ENCODE data around the gene TNFSF11. TPM values are rescaled to one million over a fixed set of nuclear protein-coding genes. Genes with fewer than 3 reads are reported as not detected.

The TNFSF11 gene
- total and polyA plus RNA-seq, 2 experiments from 2014 or later, result 9.9 TPM

DNA sequence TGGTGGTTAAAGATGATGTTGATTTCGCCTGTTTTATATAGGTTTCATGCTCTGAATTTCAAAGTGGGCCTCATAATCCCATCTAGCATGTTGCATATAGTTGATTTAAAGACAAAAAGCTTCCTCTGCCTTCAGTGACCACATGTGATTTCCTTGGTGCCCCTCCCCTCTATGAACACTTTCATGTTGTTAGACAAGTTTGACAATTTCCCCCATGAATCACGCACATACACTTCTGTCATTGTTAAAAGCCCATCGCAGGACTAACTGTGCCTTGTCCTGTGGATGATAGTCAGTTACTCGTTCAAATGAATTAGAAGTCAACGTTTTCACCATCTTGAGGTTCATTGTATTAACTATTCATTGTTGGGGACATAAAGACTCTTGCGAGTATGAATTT lies 6.7 kb downstream of the TNFSF11 start:
- TF ChIP-seq POLR2AphosphoS5 (IDR thresholded peaks at IDR 0.05; ENCODE audit: low read depth) (no peak), CREB1 (CRISPR knock-in tag; IDR thresholded peaks at IDR 0.05; ENCODE audit: low read depth) (no peak), ZNF331 (CRISPR knock-in tag; IDR thresholded peaks at IDR 0.05; ENCODE audit: low read depth) (no peak), EZH2phosphoT487 (IDR thresholded peaks at IDR 0.05; ENCODE audit: unreplicated experiment) (no peak)
- TF ChIP-seq, protein P1, sequence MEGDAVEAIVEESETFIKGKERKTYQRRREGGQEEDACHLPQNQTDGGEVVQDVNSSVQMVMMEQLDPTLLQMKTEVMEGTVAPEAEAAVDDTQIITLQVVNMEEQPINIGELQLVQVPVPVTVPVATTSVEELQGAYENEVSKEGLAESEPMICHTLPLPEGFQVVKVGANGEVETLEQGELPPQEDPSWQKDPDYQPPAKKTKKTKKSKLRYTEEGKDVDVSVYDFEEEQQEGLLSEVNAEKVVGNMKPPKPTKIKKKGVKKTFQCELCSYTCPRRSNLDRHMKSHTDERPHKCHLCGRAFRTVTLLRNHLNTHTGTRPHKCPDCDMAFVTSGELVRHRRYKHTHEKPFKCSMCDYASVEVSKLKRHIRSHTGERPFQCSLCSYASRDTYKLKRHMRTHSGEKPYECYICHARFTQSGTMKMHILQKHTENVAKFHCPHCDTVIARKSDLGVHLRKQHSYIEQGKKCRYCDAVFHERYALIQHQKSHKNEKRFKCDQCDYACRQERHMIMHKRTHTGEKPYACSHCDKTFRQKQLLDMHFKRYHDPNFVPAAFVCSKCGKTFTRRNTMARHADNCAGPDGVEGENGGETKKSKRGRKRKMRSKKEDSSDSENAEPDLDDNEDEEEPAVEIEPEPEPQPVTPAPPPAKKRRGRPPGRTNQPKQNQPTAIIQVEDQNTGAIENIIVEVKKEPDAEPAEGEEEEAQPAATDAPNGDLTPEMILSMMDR (conservative IDR thresholded peaks at IDR 0.05; ENCODE audit: low read depth in 2 of 2), result no peak
- TF ChIP-seq, protein P2, sequence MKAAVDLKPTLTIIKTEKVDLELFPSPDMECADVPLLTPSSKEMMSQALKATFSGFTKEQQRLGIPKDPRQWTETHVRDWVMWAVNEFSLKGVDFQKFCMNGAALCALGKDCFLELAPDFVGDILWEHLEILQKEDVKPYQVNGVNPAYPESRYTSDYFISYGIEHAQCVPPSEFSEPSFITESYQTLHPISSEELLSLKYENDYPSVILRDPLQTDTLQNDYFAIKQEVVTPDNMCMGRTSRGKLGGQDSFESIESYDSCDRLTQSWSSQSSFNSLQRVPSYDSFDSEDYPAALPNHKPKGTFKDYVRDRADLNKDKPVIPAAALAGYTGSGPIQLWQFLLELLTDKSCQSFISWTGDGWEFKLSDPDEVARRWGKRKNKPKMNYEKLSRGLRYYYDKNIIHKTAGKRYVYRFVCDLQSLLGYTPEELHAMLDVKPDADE (IDR thresholded peaks at IDR 0.05), result no peak
- TF ChIP-seq, protein P3, sequence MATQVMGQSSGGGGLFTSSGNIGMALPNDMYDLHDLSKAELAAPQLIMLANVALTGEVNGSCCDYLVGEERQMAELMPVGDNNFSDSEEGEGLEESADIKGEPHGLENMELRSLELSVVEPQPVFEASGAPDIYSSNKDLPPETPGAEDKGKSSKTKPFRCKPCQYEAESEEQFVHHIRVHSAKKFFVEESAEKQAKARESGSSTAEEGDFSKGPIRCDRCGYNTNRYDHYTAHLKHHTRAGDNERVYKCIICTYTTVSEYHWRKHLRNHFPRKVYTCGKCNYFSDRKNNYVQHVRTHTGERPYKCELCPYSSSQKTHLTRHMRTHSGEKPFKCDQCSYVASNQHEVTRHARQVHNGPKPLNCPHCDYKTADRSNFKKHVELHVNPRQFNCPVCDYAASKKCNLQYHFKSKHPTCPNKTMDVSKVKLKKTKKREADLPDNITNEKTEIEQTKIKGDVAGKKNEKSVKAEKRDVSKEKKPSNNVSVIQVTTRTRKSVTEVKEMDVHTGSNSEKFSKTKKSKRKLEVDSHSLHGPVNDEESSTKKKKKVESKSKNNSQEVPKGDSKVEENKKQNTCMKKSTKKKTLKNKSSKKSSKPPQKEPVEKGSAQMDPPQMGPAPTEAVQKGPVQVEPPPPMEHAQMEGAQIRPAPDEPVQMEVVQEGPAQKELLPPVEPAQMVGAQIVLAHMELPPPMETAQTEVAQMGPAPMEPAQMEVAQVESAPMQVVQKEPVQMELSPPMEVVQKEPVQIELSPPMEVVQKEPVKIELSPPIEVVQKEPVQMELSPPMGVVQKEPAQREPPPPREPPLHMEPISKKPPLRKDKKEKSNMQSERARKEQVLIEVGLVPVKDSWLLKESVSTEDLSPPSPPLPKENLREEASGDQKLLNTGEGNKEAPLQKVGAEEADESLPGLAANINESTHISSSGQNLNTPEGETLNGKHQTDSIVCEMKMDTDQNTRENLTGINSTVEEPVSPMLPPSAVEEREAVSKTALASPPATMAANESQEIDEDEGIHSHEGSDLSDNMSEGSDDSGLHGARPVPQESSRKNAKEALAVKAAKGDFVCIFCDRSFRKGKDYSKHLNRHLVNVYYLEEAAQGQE (IDR thresholded peaks at IDR 0.05; ENCODE audit: unreplicated experiment), result no peak
- DNase-seq (ENCODE audit: low spot score), result no peak
- H3K4me2 ChIP-seq, result no peak overlapping the region
- H3K36me3 ChIP-seq (ENCODE audit: insufficient read depth), result peaks cover 13% of the 10 kb centered on the region; the same call in 1 of the 2 replicates
- H3K9me2 ChIP-seq (ENCODE audit: insufficient read depth), result no peaks in the 10 kb centered on the region
- no peak overlapping the region for H3K4me3 Mint-ChIP-seq
- H3F3A ChIP-seq (replicated peaks; ENCODE audit: low read depth), result no peaks in the 10 kb centered on the region
- H3K4me1 ChIP-seq (ENCODE audit: insufficient read depth), result peaks cover 54% of the 10 kb centered on the region
- H2AFZ ChIP-seq, result no peak overlapping the region
- peaks cover 56% of the 10 kb centered on the region for H3K79me2 ChIP-seq (replicated peaks; ENCODE audit: insufficient read depth)
- no peak for ATAC-seq
- H4K20me1 ChIP-seq (replicated peaks; ENCODE audit: insufficient read depth), result no peaks in the 10 kb centered on the region
- peaks cover 21% of the 10 kb centered on the region; the same call in 2 of the 3 replicates for H3K36me3 Mint-ChIP-seq (ENCODE audit: low read depth)
- H3K27me3 Mint-ChIP-seq (ENCODE audit: insufficient read depth, low read depth, poor library complexity), result no peaks in the 10 kb centered on the region
- no peaks in the 10 kb centered on the region for H3K9me3 Mint-ChIP-seq
- H3K4me3 ChIP-seq, result no peak overlapping the region
- peaks cover 1% of the 10 kb centered on the region; the same call in 1 of the 2 replicates for H3K27me3 ChIP-seq (ENCODE audit: insufficient read depth)
- peaks cover 48% of the 10 kb centered on the region for H3K4me1 Mint-ChIP-seq
- H3K27ac Mint-ChIP-seq, result peak overlapping the region; percentile 53; the same call in 1 of the 2 replicates
- H3K27ac ChIP-seq (ENCODE audit: low read depth), result no peak overlapping the region

DNA sequence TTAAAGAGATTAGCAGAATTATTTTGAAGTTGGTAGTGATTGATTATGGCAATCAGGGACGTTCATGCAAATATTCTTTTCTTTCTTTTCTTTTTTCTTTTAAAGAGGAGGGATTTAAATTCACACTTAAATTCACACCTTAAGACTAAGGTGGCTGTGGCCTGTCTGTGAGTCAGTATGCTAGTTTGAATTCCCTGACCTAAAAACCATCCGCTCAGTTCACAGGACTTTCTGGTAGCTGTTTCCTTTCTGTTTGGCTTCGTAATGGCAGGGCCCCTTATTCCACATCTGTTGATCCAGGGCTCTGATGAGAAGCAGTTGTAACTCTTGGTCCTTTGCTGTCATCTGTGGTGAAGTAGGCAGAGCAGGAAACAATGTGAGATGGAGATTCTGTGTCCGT lies 7.5 kb downstream of the TNFSF11 start:
- no peaks in the 10 kb centered on the region for H3K9me3 Mint-ChIP-seq
- Histone ChIP-seq H2AFZ (no peak overlapping the region), H3K9me2 (ENCODE audit: insufficient read depth) (no peaks in the 10 kb centered on the region), H3K4me1 (ENCODE audit: insufficient read depth) (peaks cover 46% of the 10 kb centered on the region), H4K20me1 (replicated peaks; ENCODE audit: insufficient read depth) (no peaks in the 10 kb centered on the region), H3K27me3 (ENCODE audit: insufficient read depth) (no peaks in the 10 kb centered on the region), H3F3A (replicated peaks; ENCODE audit: low read depth) (no peaks in the 10 kb centered on the region), H3K79me2 (replicated peaks; ENCODE audit: insufficient read depth) (peaks cover 49% of the 10 kb centered on the region), H3K27ac (ENCODE audit: low read depth) (no peak overlapping the region), H3K4me2 (no peak overlapping the region), H3K36me3 (ENCODE audit: insufficient read depth) (peaks cover 13% of the 10 kb centered on the region; the same call in 1 of the 2 replicates), H3K4me3 (no peak overlapping the region)
- peak overlapping the region; percentile 65 for H3K27ac Mint-ChIP-seq
- H3K4me3 Mint-ChIP-seq, result no peak overlapping the region
- H3K36me3 Mint-ChIP-seq (ENCODE audit: low read depth), result peaks cover 26% of the 10 kb centered on the region; the same call in 2 of the 3 replicates
- ATAC-seq (no peak), DNase-seq (ENCODE audit: low spot score) (no peak)
- TF ChIP-seq JUNB (IDR thresholded peaks at IDR 0.05; ENCODE audit: unreplicated experiment), result no peak
- TF ChIP-seq, protein P4, sequence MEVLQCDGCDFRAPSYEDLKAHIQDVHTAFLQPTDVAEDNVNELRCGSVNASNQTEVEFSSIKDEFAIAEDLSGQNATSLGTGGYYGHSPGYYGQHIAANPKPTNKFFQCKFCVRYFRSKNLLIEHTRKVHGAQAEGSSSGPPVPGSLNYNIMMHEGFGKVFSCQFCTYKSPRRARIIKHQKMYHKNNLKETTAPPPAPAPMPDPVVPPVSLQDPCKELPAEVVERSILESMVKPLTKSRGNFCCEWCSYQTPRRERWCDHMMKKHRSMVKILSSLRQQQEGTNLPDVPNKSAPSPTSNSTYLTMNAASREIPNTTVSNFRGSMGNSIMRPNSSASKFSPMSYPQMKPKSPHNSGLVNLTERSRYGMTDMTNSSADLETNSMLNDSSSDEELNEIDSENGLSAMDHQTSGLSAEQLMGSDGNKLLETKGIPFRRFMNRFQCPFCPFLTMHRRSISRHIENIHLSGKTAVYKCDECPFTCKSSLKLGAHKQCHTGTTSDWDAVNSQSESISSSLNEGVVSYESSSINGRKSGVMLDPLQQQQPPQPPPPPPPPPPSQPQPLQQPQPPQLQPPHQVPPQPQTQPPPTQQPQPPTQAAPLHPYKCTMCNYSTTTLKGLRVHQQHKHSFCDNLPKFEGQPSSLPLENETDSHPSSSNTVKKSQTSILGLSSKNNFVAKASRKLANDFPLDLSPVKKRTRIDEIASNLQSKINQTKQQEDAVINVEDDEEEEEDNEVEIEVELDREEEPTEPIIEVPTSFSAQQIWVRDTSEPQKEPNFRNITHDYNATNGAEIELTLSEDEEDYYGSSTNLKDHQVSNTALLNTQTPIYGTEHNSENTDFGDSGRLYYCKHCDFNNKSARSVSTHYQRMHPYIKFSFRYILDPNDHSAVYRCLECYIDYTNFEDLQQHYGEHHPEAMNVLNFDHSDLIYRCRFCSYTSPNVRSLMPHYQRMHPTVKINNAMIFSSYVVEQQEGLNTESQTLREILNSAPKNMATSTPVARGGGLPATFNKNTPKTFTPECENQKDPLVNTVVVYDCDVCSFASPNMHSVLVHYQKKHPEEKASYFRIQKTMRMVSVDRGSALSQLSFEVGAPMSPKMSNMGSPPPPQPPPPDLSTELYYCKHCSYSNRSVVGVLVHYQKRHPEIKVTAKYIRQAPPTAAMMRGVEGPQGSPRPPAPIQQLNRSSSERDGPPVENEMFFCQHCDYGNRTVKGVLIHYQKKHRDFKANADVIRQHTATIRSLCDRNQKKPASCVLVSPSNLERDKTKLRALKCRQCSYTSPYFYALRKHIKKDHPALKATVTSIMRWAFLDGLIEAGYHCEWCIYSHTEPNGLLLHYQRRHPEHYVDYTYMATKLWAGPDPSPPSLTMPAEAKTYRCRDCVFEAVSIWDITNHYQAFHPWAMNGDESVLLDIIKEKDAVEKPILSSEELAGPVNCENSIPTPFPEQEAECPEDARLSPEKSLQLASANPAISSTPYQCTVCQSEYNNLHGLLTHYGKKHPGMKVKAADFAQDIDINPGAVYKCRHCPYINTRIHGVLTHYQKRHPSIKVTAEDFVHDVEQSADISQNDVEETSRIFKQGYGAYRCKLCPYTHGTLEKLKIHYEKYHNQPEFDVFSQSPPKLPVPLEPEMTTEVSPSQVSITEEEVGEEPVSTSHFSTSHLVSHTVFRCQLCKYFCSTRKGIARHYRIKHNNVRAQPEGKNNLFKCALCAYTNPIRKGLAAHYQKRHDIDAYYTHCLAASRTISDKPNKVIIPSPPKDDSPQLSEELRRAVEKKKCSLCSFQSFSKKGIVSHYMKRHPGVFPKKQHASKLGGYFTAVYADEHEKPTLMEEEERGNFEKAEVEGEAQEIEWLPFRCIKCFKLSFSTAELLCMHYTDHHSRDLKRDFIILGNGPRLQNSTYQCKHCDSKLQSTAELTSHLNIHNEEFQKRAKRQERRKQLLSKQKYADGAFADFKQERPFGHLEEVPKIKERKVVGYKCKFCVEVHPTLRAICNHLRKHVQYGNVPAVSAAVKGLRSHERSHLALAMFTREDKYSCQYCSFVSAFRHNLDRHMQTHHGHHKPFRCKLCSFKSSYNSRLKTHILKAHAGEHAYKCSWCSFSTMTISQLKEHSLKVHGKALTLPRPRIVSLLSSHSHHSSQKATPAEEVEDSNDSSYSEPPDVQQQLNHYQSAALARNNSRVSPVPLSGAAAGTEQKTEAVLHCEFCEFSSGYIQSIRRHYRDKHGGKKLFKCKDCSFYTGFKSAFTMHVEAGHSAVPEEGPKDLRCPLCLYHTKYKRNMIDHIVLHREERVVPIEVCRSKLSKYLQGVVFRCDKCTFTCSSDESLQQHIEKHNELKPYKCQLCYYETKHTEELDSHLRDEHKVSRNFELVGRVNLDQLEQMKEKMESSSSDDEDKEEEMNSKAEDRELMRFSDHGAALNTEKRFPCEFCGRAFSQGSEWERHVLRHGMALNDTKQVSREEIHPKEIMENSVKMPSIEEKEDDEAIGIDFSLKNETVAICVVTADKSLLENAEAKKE (CRISPR knock-in tag; IDR thresholded peaks at IDR 0.05), result no peak
- peaks cover 40% of the 10 kb centered on the region for H3K4me1 Mint-ChIP-seq
- H3K27me3 Mint-ChIP-seq (ENCODE audit: insufficient read depth, low read depth, poor library complexity), result no peaks in the 10 kb centered on the region
